ENCODE measurements around the gene AGAP5. TPM values are rescaled to one million over a fixed set of nuclear protein-coding genes. Genes with fewer than 3 reads are reported as not detected.

Gene AGAP5
- total and polyA plus RNA-seq, 10 of the 15 experiments (the other 5 are each of a cell fraction or from before 2014, with no cell fraction given): 0.68 to 8.5 (median 6.7) TPM; not detected in 1

DNA sequence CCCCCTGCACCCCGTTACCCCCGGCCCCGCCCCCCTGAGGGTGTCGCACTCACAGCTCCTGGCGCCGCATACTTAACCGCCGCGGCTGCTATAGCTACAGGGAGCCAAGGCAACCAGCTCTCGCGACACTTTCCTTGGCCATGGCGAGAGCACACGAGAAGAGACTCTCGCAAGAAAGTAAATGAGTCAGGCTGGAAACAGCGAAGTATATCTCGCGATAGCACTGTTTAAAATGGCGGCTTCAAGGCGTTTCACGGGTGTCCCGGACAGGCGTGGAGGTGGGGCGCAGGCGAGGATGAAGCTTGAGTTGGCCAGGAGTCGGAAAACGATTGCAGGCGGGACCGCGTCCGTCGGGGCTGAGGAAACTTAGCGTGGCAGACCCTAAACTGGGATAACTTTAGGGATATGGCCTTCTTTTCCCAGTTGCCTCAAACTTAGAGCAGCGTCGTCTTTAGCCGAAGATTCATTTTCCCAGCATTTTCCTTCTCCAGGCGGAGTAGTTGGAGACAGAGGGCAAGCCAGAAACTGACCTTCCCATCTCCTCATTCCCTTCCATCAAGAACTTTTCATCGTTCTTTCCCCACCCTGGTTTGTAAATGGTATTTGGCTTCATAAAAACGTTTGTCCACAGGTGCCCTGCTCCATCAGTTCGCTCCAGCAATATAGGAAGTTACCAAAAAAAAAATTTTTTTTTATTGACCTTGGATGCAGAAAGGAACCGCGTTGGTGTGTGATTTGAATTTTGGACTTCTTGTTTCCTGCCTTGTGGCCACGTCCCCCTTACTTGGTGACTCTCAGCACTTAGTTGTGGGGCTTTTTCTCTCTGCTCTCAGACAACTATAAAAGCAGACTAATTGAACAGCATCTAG lies 71.8 kb downstream of the AGAP5 start (continued):
- no peak for TF ChIP-seq NFYB (IDR thresholded peaks at IDR 0.05; ENCODE audit: insufficient read depth, low read depth, low read length)
- TF ChIP-seq RB1 (IDR thresholded peaks at IDR 0.05; ENCODE audit: borderline replicate concordance): peak; percentile 22; the same call in 1 of the 2 replicates
- TF ChIP-seq SIN3A (IDR thresholded peaks at IDR 0.05; ENCODE audit: low read depth, low read length): peak; percentile 55; the same call in 1 of the 2 replicates
- TF ChIP-seq, protein P1, sequence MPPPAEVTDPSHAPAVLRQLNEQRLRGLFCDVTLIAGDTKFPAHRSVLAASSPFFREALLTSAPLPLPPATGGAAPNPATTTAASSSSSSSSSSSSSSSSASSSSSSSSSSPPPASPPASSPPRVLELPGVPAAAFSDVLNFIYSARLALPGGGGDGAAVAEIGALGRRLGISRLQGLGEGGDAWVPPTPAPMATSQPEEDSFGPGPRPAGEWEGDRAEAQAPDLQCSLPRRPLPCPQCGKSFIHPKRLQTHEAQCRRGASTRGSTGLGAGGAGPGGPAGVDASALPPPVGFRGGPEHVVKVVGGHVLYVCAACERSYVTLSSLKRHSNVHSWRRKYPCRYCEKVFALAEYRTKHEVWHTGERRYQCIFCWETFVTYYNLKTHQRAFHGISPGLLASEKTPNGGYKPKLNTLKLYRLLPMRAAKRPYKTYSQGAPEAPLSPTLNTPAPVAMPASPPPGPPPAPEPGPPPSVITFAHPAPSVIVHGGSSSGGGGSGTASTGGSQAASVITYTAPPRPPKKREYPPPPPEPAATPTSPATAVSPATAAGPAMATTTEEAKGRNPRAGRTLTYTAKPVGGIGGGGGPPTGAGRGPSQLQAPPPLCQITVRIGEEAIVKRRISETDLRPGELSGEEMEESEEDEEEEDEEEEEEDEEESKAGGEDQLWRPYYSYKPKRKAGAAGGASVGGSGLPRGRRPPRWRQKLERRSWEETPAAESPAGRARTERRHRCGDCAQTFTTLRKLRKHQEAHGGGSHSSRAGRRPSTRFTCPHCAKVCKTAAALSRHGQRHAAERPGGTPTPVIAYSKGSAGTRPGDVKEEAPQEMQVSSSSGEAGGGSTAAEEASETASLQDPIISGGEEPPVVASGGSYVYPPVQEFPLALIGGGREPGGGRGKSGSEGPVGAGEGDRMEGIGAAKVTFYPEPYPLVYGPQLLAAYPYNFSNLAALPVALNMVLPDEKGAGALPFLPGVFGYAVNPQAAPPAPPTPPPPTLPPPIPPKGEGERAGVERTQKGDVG (CRISPR knock-in tag; IDR thresholded peaks at IDR 0.05): no peak
- TF ChIP-seq NFYA (IDR thresholded peaks at IDR 0.05; ENCODE audit: borderline replicate concordance, low read depth, low read length): no peak
- peak; percentile 59 for TF ChIP-seq HCFC1 (IDR thresholded peaks at IDR 0.05; ENCODE audit: low read length)
- peak; percentile 86 for TF ChIP-seq CBFB (IDR thresholded peaks at IDR 0.05; ENCODE audit: low read depth)
- no peak for TF ChIP-seq JUNB (IDR thresholded peaks at IDR 0.05)
- TF ChIP-seq NFXL1 (IDR thresholded peaks at IDR 0.05; ENCODE audit: borderline replicate concordance): no peak
- TF ChIP-seq ZSCAN29 (IDR thresholded peaks at IDR 0.05): no peak
- TF ChIP-seq LARP7 (IDR thresholded peaks at IDR 0.05): peak; percentile 53; the same call in 1 of the 2 replicates
- no peak for TF ChIP-seq ZNF217 (IDR thresholded peaks at IDR 0.05)
